GM12892 (cell line): ENCODE data around the gene PPIF.

ENCODE experiments used
- POLR2A ChIP-seq: IDR thresholded peaks from 2 replicates; pipeline ENCODE4 v1.6.1; 2011; ENCODE audit warnings: low read depth, low read length, control low read depth
- POLR2AphosphoS5 ChIP-seq: IDR thresholded peaks from 2 replicates; pipeline ENCODE4 v1.6.1; 2011; ENCODE audit warnings: low read depth, low read length, control low read depth
- TAF1 ChIP-seq: IDR thresholded peaks from 2 replicates; pipeline ENCODE4 v1.6.1; 2011; ENCODE audit warnings: low read depth, mild to moderate bottlenecking, control low read depth, low read length, borderline replicate concordance

DNA sequence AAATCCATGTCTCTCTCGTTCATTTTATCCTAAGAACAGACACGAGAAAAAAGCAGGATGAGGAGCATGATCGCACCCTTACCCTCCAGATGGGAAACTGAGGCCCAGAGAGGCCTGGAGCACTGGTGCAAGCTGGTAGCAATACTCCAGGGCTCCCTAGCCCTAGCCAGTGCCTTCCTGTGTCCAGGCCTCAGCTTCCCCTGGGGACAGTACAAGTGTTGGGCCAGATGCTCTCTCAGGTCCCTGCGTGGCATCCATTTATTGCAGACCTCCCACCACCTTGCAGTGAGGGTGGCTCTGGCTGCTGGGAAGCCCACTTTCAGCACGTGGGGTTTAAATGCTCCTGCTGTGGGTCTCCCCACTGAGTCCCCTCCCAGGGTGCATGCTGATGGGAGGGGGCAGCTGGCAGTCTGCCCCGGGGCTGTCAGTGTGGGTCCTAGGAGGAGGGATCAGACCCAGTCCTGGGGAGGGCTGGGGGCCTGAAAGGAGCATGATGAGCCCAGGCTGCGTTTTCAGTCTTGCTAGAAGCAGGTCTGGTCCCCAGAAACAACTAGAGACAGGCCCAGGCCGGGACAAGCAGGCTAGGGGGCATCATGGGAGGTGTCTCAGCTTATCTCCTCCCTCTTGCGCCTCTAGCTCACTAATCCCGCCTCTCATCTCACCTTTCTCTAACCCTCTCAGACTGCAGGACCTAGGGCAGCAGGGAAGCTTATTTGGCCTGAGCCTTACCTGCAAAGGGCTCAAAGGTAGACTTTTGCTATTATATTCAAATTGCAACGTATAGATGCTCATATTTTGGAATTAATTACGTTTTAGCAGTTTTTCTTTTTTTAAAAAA is 662 bp upstream of the PPIF start:
- TF ChIP-seq POLR2A: no peak
- TF ChIP-seq POLR2AphosphoS5: no peak
- no peak for TF ChIP-seq TAF1
